Left kidney (tissue), 2 donors: Measurements from ENCODE around the gene C1orf122. TPM values are rescaled to one million over a fixed set of nuclear protein-coding genes. Genes with fewer than 3 reads are reported as not detected.

Experiments
- DNase-seq: peaks from one replicate; pipeline ENCODE4 v3.0.0-alpha.2; 2013
- polyA plus RNA-seq: library from polyadenylated mRNA; unstranded; fragments of 120-200 nt; gene quantifications from one replicate; pipeline ENCODE4 v1.2.1, GENCODE V29; 2013; ENCODE audit not compliant: insufficient read length

The C1orf122 gene
- polyA plus RNA-seq, 1 donor = 20.2 TPM

DNA sequence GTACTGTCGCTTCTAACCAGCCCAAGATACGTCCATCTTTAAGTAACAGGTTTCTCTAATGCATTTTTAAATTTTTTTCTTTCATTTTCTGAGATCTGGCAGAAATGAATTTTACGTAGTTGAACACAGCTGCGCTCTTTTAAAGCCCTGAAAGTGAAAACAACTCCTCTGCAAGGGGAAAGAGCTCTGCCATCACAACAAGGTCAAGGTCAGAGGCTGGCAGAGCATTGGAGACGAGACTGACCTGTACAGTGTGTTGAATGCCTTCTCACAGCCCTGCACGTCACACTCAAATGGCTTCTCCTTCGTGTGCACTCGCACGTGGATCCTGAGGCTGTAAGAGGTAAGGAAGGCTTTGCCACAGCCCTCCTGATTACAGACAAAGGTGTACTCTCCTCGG lies 32.1 kb downstream of the C1orf122 start:
- DNase-seq = no peak

GRCh38 chr1:37840711-37841110 lies 33.1 kb downstream of the C1orf122 start:
- no peak for DNase-seq

GRCh38 chr1:37841652-37842051 lies 34.1 kb downstream of the C1orf122 start:
- no peak for DNase-seq

- DNase-seq = no peak
Observed at GRCh38 chr1:37844536-37844935, 36.9 kb downstream of the C1orf122 start.

GRCh38 chr1:37845049-37845646 lies 37.6 kb downstream of the C1orf122 start:
- DNase-seq = no peak

GRCh38 chr1:37845786-37846185 lies 38.2 kb downstream of the C1orf122 start:
- no peak for DNase-seq

- no peak for DNase-seq
Observed at GRCh38 chr1:37846647-37847339, 39.2 kb downstream of the C1orf122 start.

- no peak for DNase-seq
Observed at GRCh38 chr1:37849480-37849879, 41.9 kb downstream of the C1orf122 start.

GRCh38 chr1:37850352-37850955 lies 42.9 kb downstream of the C1orf122 start:
- no peak for DNase-seq

GRCh38 chr1:37851262-37851661 lies 43.7 kb downstream of the C1orf122 start:
- DNase-seq = no peak

DNA sequence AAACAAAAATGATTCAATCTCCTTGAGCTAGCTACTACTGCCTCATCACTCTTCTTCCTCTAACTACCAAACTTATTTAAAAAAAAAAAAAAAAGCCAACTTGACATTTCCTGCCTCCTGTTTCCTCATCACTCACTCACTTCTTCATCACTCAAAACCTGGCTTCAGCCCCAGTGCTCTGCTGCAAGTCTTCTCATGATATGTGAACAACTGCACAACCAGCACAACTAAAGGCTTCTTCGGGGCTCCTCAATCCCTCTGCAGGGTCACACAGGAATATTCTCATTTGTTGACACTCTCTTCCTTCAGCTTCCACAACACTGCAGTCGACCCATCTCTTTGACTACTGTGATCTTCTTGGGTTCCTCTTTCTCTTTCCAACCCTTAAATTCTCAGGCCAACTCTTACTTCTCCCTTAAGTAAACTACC lies 44.2 kb downstream of the C1orf122 start:
- DNase-seq = no peak

DNA sequence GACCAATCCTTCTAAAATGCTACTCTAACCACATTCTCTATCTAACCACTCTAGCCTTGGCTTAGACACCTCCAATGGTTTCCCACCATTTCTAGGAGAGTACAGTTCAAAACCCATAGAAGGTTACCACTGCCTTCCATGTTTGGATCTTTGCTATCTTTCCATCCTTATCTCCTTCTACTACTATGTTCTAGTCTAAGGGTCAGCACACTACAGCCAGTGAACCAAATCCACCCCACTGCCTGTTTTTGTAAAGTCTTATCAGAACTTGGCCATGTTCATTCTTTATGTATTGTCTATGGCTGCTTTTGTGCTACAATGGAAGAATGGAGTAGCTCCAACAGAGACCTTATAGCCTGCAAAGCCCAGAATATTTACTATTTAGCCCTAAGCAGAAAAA lies 45.6 kb downstream of the C1orf122 start:
- DNase-seq = no peak

- no peak for DNase-seq
Observed at GRCh38 chr1:37854406-37854805, 46.8 kb downstream of the C1orf122 start.

Other genes with a start within 250 kb of the C1orf122 start
- gene GNL2, start 211.9 kb upstream of the C1orf122 start, polyA plus RNA-seq = 76.8 TPM
- 5.9 TPM for gene RSPO1, start 172.9 kb upstream of the C1orf122 start, polyA plus RNA-seq
- gene CDCA8, start 115.3 kb upstream of the C1orf122 start, polyA plus RNA-seq = 25.6 TPM
- 0.23 TPM for gene EPHA10, start 42.7 kb upstream of the C1orf122 start, polyA plus RNA-seq
- gene MANEAL, start 13.9 kb upstream of the C1orf122 start, polyA plus RNA-seq = 3.6 TPM
- gene YRDC, start 418 bp downstream of the C1orf122 start, polyA plus RNA-seq = 11.7 TPM
- gene MTF1, start 51.8 kb downstream of the C1orf122 start, polyA plus RNA-seq = 9.5 TPM
- gene INPP5B, start 139.3 kb downstream of the C1orf122 start, polyA plus RNA-seq = 33.1 TPM
- gene SF3A3, start 182.2 kb downstream of the C1orf122 start, polyA plus RNA-seq = 120 TPM
- gene FHL3, start 197.7 kb downstream of the C1orf122 start, polyA plus RNA-seq = 20.5 TPM
- gene UTP11, start 204.9 kb downstream of the C1orf122 start, polyA plus RNA-seq = 42.7 TPM
- 0.63 TPM for gene POU3F1, start 239.0 kb downstream of the C1orf122 start, polyA plus RNA-seq